ENCODE measurements around the gene CIRBP. TPM values are rescaled to one million over a fixed set of nuclear protein-coding genes. Genes with fewer than 3 reads are reported as not detected.
A peak's percentile ranks its signal among the peaks of the same experiment; 100 is the strongest.
"Not testable (repeated sequence)": the region's sequence is repeated elsewhere in the genome, so short reads cannot be mapped to it uniquely, and the experiment has no call there.

Gene CIRBP
- total RNA-seq, 4 donors from 2014 or later: 496 to 546 (median 545) TPM

DNA sequence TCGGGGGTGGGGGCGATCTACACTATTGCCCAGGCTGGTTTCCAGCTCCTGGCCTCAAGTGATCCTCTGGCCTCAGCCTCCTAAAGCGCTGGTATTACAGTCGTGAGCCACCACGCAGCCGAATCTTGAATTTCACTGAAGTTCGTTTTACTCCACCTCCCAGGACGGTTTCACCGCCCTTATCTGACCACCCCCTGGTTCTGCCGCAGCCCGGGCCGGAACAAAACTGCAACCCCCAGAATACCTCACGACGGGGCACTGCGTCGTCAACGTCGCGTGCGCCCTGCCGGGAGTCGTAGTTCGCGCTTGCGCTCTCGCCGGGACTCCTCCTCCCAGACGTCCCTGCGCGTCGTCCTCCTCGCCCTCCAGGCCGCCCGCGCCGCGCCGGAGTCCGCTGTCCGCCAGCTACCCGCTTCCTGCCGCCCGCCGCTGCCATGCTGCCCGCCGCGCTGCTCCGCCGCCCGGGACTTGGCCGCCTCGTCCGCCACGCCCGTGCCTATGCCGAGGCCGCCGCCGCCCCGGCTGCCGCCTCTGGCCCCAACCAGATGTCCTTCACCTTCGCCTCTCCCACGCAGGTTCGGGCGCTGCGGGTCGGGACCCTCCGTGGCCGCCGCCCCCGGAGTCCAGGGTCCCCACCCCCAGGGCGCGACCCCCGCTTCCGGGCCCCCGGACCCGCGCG, 27.6 kb upstream of the CIRBP start, which contains the start of gene ATP5F1D:
Gene ATP5F1D, plus strand, starts transcription at position 335 of the 679 bp plus-strand sequence. Its CDS starts 100 bp downstream, at position 435.
- TF ChIP-seq POLR2A (IDR thresholded peaks at IDR 0.05): no peak
- TF ChIP-seq, protein P1, sequence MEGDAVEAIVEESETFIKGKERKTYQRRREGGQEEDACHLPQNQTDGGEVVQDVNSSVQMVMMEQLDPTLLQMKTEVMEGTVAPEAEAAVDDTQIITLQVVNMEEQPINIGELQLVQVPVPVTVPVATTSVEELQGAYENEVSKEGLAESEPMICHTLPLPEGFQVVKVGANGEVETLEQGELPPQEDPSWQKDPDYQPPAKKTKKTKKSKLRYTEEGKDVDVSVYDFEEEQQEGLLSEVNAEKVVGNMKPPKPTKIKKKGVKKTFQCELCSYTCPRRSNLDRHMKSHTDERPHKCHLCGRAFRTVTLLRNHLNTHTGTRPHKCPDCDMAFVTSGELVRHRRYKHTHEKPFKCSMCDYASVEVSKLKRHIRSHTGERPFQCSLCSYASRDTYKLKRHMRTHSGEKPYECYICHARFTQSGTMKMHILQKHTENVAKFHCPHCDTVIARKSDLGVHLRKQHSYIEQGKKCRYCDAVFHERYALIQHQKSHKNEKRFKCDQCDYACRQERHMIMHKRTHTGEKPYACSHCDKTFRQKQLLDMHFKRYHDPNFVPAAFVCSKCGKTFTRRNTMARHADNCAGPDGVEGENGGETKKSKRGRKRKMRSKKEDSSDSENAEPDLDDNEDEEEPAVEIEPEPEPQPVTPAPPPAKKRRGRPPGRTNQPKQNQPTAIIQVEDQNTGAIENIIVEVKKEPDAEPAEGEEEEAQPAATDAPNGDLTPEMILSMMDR (IDR thresholded peaks at IDR 0.05): no peak
- WGBS, 2 donors: 1 to 2% methylated on average over 38 to 49 of the region's 79 CpGs
- DNase-seq (ENCODE audit: low spot score in 2 of 2): peak; percentile 91 to 98
- peak within 1 kb of the TSS; percentile 67 for H3K4me3 ChIP-seq (ENCODE audit: low read depth, poor library complexity, severe bottlenecking)
- intact Hi-C loops (cut with DNase I; ENCODE audit: low total_unique reads): no loop called here

DNA sequence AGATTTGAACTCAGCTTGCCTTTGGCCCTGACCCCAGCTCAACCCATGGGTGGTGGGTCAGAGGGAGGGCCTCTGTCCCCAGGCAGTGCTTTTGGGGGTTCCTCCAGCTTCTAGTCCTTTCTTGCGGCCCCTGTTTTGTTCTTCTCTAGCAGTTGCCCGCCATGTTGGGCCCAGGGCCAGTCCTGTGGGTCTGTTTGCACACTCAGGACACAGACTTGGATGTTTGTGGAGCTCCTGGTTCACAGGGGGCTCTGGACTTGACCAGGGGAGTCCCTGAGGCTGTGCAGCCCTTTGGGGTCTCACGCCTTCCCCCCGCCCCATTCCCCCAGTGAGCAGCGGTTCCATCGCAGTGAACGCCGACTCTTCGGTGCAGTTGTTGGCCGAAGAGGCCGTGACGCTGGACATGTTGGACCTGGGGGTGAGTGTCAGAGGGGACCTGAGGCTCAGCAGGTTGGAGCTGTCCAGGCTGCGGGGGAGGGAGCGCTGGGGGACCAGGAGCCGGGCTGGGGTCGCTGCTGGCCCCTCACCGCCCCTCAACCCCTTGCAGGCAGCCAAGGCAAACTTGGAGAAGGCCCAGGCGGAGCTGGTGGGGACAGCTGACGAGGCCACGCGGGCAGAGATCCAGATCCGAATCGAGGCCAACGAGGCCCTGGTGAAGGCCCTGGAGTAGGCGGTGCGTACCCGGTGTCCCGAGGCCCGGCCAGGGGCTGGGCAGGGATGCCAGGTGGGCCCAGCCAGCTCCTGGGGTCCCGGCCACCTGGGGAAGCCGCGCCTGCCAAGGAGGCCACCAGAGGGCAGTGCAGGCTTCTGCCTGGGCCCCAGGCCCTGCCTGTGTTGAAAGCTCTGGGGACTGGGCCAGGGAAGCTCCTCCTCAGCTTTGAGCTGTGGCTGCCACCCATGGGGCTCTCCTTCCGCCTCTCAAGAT, 25.1 kb upstream of the CIRBP start:
- intact Hi-C loops (cut with DNase I; ENCODE audit: low total_unique reads): loop anchor here (2.0 kb wide), 1 partner anchor 23 kb away; no protein-coding TSS in a partner anchor
- WGBS, 2 donors: 45 to 58% methylated on average over 18 to 28 of the region's 33 CpGs
- DNase-seq (ENCODE audit: low spot score in 2 of 2): peak; percentile 85 to 97
- TF ChIP-seq POLR2A (IDR thresholded peaks at IDR 0.05): no peak
- TF ChIP-seq, protein P1 (IDR thresholded peaks at IDR 0.05): peak in 1 of 3 donors; percentile 86
- H3K4me3 ChIP-seq (ENCODE audit: low read depth, poor library complexity, severe bottlenecking): no peak overlapping the region

DNA sequence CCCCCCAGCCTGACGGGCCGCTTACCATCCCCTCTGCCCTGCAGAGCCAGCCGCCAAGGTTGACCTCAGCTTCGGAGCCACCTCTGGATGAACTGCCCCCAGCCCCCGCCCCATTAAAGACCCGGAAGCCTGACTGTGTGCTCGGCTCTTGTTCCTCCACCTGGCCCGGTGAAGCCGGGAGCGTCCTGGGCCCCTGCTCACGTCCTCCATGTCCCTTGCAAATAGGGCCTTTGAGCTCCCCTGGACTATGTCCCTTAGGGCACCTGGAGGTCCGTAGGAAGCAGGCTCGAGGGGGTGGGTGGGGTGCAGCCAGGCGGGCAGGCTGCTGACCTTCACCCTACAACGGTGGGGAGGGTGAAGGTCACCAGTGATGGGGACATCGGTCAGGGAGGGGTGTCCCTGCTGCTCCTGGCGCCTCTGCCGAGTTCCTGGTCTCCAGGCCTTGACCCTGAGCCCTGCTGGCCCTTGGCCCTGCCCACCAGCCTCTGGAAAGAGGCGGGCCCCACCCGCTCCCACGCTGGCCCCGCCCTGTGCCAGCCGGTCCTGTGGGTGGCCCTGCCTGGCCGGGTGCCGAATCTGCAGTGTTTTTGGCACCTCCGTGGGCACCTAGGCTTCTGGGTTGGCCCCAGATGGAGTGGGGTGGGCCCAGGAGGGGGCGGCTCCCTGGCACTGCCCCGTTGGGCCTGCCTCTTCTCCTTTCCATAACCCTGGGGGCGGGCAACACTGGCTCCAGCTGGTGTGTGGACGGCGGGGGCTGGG, 24.3 kb upstream of the CIRBP start:
- H3K4me3 ChIP-seq (ENCODE audit: low read depth, poor library complexity, severe bottlenecking): no peak overlapping the region
- no peak for TF ChIP-seq POLR2A (IDR thresholded peaks at IDR 0.05)
- TF ChIP-seq, protein P1 (IDR thresholded peaks at IDR 0.05): no peak
- WGBS, 2 donors: 7 to 10% methylated on average over 11 to 22 of the region's 31 CpGs
- intact Hi-C loops (cut with DNase I; ENCODE audit: low total_unique reads): loop anchor here (2.0 kb wide), 1 partner anchor 22 kb away; no protein-coding TSS in a partner anchor
- peak; percentile 69 to 94 for DNase-seq (ENCODE audit: low spot score in 2 of 2)

DNA sequence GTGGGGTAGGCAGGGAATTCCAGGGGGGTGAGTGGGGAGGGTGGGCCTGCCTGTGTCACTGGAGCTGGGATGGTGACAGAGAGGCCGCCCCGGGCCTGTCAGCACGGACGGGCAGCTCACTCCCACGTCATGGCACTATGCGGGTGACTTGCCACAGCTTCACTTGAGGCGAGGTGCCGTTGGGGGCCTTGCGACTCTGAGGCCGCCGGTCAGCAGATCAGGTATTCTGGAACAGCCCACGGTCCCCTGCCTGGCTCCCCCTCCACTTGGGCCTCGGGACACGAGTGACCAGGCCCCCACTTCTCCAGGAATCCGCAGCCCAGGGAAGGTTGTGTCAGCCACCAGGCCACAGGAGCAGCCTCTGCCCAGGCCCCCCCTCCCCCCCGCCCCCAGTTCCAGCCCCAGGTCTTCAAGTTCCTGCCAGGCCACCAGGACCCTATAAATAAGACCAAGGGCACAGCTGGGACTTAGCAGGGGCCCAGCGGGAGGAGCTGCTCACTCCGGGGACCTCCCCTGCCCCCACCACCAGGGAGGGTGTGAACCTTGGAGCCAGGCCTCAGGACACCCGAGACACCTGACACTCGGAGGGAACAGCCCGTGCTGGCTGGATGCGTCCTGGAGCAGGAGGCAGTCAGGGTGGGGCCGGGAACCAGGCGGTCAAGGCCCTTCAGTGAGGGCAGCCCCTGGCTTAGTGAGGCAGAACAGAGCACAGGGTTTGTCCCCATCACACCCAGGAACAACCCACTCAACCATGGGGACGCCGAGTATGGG, 23.5 kb upstream of the CIRBP start:
- 44 to 52% methylated on average over 12 to 13 of the region's 26 CpGs for WGBS, 2 donors
- TF ChIP-seq, protein P1 (IDR thresholded peaks at IDR 0.05): no peak
- TF ChIP-seq POLR2A (IDR thresholded peaks at IDR 0.05): no peak
- intact Hi-C loops (cut with DNase I; ENCODE audit: low total_unique reads): loop anchor here (2.0 kb wide), 1 partner anchor 21 kb away; no protein-coding TSS in a partner anchor
- no peak overlapping the region for H3K4me3 ChIP-seq (ENCODE audit: low read depth, poor library complexity, severe bottlenecking)
- DNase-seq (ENCODE audit: low spot score in 2 of 2): peak in 1 of 2 donors; percentile 95

DNA sequence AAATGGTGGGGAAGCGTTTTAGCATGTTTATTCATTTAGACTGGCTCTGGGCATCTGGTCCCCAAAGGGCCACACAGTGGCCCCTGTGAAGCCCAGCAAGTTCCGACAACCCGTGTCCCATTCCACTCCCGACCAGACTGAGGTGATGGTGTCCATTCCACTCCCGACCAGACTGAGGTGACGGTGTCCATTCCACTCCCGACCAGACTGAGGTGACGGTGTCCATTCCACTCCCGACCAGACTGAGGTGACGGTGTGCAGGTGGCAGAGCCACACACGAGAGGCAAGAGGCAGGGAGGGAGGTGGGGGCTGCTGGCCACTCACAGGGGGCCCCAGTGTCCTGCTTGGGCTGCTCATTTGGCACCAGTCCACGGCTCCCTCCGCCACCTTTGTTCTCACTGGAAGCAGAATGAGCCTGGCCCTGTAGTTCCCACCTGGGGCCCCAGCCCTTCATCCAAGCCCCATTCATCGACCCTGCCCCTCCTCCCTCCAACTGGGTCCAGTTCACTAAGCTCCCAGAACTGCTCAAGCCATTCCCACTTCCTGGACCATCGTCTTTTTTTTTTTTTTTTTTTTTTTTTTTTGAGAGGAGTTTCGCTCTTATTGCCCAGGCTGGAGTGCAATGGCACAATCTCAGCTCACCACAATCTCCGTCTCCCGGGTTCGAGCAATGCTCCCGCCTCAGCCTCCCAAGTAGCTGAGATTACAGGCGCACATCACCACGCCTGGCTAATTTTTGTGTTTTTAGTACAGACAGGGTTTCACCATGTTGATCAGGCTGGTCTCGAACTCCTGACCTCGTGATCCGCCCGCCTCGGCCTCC, 22.7 kb upstream of the CIRBP start:
- not testable (repeated sequence) for H3K4me3 ChIP-seq (ENCODE audit: low read depth, poor library complexity, severe bottlenecking)

More for the DNA sequence above, 22.7 kb upstream of the CIRBP start:
- peak in 1 of 2 donors; percentile 92 for DNase-seq (ENCODE audit: low spot score in 2 of 2)
- WGBS, 2 donors: 73% methylated on average over 27 of the region's 27 CpGs
- intact Hi-C loops (cut with DNase I; ENCODE audit: low total_unique reads): not testable (repeated sequence)
